GM18520 (cell line): Measurements from ENCODE around the gene GNA12.
"Not testable (repeated sequence)": the region's sequence is repeated elsewhere in the genome, so short reads cannot be mapped to it uniquely, and the experiment has no call there.

Experiments
- ATAC-seq: cut with Tn5 transposase; IDR thresholded peaks from one replicate; pipeline ENCODE4 v1.9.1; 2021; ENCODE audit not compliant: unreplicated experiment

Gene GNA12

DNA sequence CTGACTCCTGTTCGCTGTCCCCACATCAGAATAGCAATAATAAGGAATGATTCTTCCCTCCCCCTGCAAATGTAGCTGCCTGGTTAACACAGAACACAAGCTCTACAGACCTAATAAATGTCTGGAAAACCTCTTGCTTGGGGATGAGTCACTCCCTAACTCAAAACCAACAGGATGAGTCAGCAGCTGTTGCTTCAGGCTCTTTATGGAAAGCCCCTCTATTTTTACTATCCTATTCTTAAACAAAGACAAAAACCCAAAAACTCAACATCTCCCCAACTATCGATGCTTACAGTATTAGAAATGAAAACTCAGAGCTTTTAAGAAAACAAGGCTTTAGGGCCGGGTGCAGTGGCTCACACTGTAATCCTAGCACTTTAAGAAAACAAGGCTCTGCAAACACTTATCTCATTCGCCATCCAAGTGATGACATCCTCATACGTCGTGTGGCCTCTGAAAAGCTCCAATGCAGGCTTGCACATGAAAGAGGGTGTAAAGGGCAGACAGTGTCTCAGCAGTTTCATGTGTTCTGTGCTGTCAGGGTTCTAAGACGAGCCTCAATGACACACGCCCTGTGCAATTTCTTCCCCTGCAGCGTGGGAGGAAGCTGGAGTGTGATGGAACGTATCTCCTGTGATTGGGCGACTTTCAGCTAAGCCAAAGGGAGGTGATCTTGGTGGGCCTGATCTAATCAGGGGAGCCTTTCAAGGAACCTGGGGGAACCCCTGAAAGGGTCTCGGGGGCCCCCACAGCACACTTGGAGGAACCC, 86.0 kb downstream of the GNA12 start:
- peak; percentile 66 for ATAC-seq

- ATAC-seq, result no peak
Measured at GRCh38 chr7:2757361-2757903, 86.7 kb downstream of the GNA12 start.

DNA sequence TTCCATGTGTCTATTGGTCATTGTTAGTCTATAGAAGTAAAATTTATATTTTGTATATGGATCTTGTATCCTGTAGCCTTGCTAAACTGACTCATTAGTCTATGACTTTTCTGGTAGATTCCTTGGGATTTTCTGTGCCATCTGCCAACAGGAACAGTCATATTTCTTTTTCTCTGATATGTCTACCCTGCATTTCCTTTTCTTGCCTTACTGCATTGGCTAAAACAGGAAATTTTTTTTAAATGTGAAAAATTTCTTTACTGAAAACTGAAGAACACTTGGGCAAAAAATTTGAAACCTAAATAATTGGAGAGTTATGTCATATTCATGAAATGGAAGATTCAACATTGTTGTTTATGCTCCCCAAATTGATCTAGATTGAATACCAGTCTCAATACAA, 88.6 kb downstream of the GNA12 start:
- ATAC-seq, result no peak

- ATAC-seq, result no peak
Measured at GRCh38 chr7:2754912-2755311, 89.2 kb downstream of the GNA12 start.

DNA sequence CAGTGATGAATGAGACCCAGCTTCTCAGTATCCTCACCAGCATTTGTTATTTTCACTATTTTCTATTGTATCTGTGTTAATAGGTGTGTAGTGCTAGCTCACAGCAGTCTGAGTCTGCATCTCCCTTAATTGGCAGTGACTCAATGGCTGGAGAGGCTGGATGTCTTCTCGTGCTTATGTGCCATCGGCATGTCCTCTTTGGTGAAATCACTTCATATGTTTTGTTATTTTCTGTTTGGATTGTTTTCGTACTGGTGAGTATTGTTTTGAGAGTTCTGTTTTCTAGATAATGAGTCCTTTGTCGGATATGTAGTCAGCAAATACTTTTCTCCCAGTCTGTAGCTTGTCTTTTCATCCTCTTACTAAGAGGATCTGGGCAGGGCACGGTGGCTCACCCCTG, 90.0 kb downstream of the GNA12 start:
- ATAC-seq, result no peak

GRCh38 chr7:2753148-2753547, 91.0 kb downstream of the GNA12 start:
- ATAC-seq, result no peak

DNA sequence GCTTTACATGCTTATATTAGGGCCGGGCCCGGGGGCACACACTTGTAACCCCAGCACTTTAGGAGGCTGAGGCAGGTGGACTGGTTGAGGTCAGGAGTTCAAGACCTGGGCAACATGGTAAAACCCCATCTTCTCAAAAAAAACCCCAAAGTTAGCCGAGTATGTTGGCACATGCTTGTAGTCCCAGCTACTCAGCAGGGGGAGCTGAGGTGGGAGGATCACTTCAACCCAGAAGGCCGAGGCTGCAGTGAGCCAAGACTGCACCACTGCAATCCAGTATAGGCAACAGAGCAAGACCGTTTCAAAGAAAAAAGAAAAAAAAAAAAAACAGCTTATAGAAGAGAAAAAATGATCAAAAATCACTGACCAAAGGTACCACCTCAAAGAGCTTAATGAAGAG, 93.0 kb downstream of the GNA12 start:
- no peak for ATAC-seq

DNA sequence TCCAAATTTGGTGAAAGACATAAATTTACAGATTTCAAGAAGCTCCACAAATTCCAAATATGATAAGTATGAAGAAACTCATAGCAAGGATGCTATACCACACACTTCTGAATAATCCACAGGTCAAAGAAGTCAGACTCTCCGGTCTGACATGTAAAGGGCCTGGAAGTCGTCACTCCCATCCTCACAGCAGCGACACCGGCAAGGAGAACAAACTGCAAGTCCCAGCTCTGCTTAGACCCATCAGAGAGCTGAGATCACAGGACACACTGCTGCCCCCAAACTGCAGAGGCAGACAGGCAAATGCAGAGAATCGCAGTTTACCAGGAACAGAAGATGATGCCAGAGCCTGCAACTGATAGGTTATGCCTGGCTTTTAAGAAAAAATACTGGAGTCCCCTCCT, 94.1 kb downstream of the GNA12 start:
- no peak for ATAC-seq

DNA sequence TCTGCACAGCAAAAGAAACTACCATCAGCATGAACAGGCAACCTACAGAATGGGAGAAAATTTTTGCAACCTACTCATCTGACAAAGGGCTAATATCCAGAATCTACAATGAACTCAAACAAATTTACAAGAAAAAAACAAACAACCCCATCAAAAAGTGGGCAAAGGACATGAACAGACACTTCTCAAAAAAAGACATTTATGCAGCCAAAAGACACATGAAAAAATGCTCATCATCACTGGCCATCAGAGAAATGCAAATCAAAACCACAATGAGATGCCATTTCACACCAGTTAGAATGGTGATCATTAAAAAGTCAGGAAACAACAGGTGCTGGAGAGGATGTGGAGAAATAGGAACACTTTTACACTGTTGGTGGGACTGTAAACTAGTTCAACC, 95.4 kb downstream of the GNA12 start:
- not testable (repeated sequence) for ATAC-seq

GRCh38 chr7:2743523-2744185, 100.5 kb downstream of the GNA12 start:
- ATAC-seq, result not testable (repeated sequence)

DNA sequence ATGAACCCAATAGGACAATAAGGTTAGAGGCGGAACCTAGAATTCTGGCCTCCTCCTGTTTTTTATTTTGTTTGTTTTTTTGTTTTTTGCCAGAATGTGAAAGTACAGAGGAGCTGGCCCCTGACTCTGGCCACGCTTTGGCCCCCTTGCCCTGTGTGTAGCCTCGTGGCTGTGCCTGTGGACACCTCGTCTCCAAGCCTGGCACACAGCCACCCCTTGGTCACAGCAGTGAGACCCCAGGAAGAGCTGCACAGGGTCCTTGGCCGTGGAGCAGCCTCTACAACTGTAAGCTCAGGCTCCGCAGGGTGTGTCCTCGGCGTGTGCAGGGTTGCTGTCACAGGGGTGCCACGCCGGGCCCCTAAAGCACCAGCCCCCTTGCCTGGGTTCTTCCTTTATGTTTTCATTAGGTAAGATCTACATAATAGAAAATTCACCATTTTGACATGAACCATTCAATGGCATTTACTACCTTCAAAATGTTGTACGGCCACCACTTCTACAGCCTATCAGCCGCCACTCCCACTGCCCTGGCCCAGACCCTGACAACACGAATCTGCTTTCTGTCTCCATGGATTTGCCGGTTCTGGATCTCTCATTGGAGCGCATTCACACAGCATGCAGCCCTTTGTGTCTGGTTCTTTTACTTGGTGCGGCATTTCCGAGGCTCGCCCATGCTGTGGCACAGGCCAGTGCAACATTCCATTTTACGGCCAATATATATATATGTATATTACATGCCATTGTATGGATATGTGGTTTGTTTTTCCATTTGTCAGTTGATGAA, 105.2 kb downstream of the GNA12 start:
- ATAC-seq, result no peak

GRCh38 chr7:2737771-2738540, 106.2 kb downstream of the GNA12 start:
- no peak for ATAC-seq

DNA sequence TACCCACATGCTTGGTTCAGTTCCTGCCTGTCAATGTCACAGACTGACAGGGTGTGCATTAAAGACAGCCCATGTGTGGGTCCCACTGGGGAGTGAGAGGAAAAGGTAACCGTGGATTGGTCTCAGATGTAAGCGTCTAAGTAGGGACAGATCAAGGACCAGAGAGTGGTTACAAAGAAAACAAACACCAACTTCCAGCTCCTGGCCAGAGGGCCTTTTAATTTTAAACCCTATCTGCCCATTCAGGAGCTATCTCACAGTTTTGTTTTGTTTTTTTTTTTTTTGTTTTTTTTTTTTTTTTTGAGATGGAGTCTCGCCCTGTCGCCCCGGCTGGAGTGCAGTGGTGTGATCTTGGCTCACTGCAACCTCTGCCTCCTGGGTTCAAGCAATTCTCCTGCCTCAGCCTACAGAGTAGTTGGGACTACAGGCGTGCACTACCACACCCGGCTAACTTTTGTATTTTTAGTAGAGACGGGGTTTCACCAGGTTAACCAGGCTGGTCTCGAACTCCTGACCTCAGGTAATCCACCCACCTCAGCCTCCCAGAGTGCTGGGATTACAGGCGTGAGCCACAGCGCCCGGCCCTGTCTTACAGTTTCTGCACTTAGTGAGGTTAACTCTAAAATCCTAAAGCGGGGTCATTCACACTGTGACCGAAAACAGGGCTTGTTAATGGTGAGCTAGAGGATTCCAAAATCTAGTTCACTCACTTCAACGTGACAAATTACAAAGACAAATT, 106.9 kb downstream of the GNA12 start:
- ATAC-seq, result not testable (repeated sequence)

- no peak for ATAC-seq
Measured at GRCh38 chr7:2736411-2736914, 107.6 kb downstream of the GNA12 start.

DNA sequence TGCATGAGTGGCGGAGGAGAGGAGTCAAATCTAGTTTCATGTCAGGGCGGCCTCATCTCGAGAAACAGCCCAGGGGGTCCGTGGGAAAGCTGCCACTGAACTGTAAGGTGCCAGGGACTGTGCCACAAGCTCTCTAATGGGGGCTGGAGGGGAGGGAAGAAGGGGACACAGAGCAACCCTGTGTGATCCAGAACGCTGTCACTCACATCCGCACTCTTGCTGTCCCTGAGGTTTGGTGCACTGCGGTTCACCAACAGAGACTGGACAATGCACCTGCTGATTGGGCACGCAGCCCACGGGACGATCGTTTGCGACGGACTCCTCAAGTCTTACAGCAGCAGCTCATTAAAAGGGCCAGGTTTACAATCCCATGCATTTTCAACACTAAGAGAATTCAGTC, 108.4 kb downstream of the GNA12 start:
- ATAC-seq, result no peak

DNA sequence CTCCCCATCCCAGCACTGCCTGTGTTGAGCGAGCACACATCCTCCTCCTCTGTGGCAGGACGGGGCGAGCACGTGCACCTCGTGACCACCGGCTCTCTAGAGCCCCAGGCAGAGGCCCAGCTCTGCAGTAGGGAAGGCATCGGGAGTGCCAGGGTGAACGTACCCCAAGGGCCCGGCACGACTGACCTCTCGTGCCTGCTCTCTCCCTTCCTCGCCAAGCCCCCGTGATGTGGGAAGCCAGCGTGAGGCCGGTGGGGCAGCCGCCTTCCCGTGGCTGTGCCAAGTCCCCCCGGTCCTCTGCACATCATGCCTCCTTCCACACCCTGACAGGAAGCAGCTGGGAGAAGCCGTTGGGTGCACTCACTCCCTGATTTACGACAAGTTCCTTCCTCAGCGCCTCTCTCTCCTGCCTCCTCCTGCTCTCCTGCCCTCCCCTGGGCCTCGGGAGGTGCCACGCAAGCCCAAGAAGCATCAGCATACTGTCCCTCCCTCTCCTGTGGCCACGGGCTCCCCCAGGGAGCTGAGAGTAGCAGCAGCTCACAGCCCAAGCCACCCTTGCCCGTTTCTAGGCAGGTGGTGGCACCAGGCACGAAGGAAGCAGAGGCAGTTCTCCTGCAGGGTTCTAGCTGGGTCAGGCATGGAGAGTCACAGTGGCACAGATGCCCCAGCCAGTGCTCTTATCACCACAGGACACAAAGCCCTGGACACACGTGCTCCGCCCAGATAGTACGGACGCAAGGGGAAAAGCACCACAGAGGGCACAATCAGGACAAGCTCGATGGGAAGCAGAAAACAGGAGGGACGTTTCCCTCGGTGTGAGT, 109.1 kb downstream of the GNA12 start:
- no peak for ATAC-seq

GRCh38 chr7:2734084-2734686, 109.9 kb downstream of the GNA12 start:
- ATAC-seq, result no peak

DNA sequence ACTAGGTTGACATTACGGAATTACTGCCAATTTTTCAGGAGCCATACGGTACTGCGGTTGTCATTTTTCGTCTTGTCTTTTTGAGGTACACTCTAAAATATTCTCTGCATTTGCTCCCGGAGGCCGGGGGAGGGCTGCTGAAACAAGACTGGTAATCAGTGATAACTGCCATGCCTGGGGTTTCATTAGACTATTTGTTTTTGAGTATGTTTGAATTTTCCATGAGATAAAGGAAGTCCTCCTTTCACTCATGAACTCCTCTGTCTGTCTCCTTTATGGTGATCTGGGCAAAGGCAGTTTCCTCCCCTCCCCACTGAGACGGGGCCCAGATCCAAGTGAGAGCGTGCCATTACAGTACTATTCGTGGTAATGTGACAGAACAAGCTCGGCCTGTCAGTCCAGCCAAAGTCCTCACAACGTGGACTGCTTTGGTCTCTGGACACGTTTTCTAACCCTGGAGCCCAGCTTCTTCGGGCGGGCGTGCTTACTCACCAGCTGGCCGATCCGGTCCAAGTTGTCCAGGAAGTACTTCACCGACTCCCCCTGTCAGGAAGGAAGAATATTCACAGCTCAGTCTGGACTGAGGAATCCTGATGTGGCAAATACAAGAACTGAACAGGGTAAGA, 111.0 kb downstream of the GNA12 start:
- ATAC-seq, result no peak
